ENCODE data around the gene POM121L2.

The POM121L2 gene

GRCh38 chr6:27312146-27312949 lies at the start of gene POM121L2:
Gene POM121L2 (minus strand): TSS chr6:27312273. CDS start chr6:27312170, 103 bp downstream.
- peak within 1 kb of the TSS; percentile 65 for H3K4me3 ChIP-seq (replicated peaks; ENCODE audit: low read depth, low read length)
- peak; percentile 66 for DNase-seq (ENCODE audit: extremely low read depth, insufficient read length)
- no peaks in the 10 kb centered on the region; the same call in 1 of the 2 replicates for H3K27me3 ChIP-seq (replicated peaks; ENCODE audit: control insufficient read depth, insufficient read depth, low read length)
- TF ChIP-seq CTCF (IDR thresholded peaks at IDR 0.05; ENCODE audit: insufficient read depth, low read length, poor library complexity, severe bottlenecking) = peak; percentile 81
- H3K36me3 ChIP-seq (ENCODE audit: control insufficient read depth, insufficient read depth, low read length) = no peaks in the 10 kb centered on the region

- TF ChIP-seq CTCF (IDR thresholded peaks at IDR 0.05; ENCODE audit: insufficient read depth, low read length, poor library complexity, severe bottlenecking) = no peak
- no peak for DNase-seq (ENCODE audit: extremely low read depth, insufficient read length)
- Histone ChIP-seq H3K36me3 (ENCODE audit: control insufficient read depth, insufficient read depth, low read length) (no peaks in the 10 kb centered on the region), H3K27me3 (replicated peaks; ENCODE audit: control insufficient read depth, insufficient read depth, low read length) (no peaks in the 10 kb centered on the region), H3K4me3 (replicated peaks; ENCODE audit: low read depth, low read length) (no peak overlapping the region)
These were observed 47.2 kb upstream of the POM121L2 start for GRCh38 chr6:27359231-27359630.

- H3K27me3 ChIP-seq (replicated peaks; ENCODE audit: control insufficient read depth, insufficient read depth, low read length) = no peaks in the 10 kb centered on the region
- H3K4me3 ChIP-seq (replicated peaks; ENCODE audit: low read depth, low read length) = no peak overlapping the region
- H3K36me3 ChIP-seq (ENCODE audit: control insufficient read depth, insufficient read depth, low read length) = no peaks in the 10 kb centered on the region
- no peak for DNase-seq (ENCODE audit: extremely low read depth, insufficient read length)
- no peak for TF ChIP-seq CTCF (IDR thresholded peaks at IDR 0.05; ENCODE audit: insufficient read depth, low read length, poor library complexity, severe bottlenecking)
These were observed 46.7 kb upstream of the POM121L2 start for GRCh38 chr6:27358786-27359185.

DNA sequence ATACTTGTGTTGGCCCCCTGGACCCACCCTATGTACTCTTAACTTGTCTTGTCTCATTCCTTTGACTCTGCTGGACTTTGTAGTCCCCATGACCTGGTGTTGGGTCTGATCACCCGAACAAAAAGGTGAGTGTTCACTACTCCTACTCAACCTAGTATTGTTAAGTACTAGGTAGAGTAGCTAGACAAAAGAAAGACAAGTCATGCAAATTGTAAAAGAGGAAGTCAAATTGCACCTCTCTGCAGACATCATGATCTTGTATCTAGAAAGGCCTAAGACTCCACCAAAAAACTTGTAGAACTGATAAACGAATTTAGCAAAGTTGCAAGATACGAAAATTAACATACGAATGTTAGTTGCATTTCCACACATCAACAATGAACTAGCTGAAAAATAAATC lies 40.8 kb upstream of the POM121L2 start:
- DNase-seq (ENCODE audit: extremely low read depth, insufficient read length) = no peak
- Histone ChIP-seq H3K27me3 (replicated peaks; ENCODE audit: control insufficient read depth, insufficient read depth, low read length) (no peaks in the 10 kb centered on the region), H3K4me3 (replicated peaks; ENCODE audit: low read depth, low read length) (no peak overlapping the region), H3K36me3 (ENCODE audit: control insufficient read depth, insufficient read depth, low read length) (no peaks in the 10 kb centered on the region)
- no peak for TF ChIP-seq CTCF (IDR thresholded peaks at IDR 0.05; ENCODE audit: insufficient read depth, low read length, poor library complexity, severe bottlenecking)

- Histone ChIP-seq H3K27me3 (replicated peaks; ENCODE audit: control insufficient read depth, insufficient read depth, low read length) (no peaks in the 10 kb centered on the region), H3K36me3 (ENCODE audit: control insufficient read depth, insufficient read depth, low read length) (no peaks in the 10 kb centered on the region), H3K4me3 (replicated peaks; ENCODE audit: low read depth, low read length) (no peak overlapping the region)
- TF ChIP-seq CTCF (IDR thresholded peaks at IDR 0.05; ENCODE audit: insufficient read depth, low read length, poor library complexity, severe bottlenecking) = no peak
- no peak for DNase-seq (ENCODE audit: extremely low read depth, insufficient read length)
These were observed 22.1 kb upstream of the POM121L2 start for GRCh38 chr6:27334141-27334540.

Measured in GM06990 (cell line).